Measurements from ENCODE around the gene MTIF3.

GRCh38 chr13:27449936-27450828 lies at the start of gene MTIF3:
- no peak for TF ChIP-seq CTCF (optimal IDR thresholded peaks at IDR 0.05 in 1 of 3, IDR thresholded peaks at IDR 0.05 in 1 of 3, conservative IDR thresholded peaks at IDR 0.05 in 1 of 3; ENCODE audit: extremely low read depth in 1 of 3, insufficient read depth in 2 of 3, low read length in 3 of 3)
- TF ChIP-seq EZH2 (IDR thresholded peaks at IDR 0.05; ENCODE audit: low read length): no peak
